ENCODE data around the gene ZBTB12. TPM values are rescaled to one million over a fixed set of nuclear protein-coding genes. Genes with fewer than 3 reads are reported as not detected.
"Not testable (repeated sequence)": the region's sequence is repeated elsewhere in the genome, so short reads cannot be mapped to it uniquely, and the experiment has no call there.

Gene ZBTB12
- total RNA-seq, 2 experiments from 2014 or later: 1.9 to 2.4 TPM

- H3K9me3 Mint-ChIP-seq (ENCODE audit: low read depth): no peaks in the 10 kb centered on the region
- ChIA-PET POLR2A (no interaction called here), CTCF (interaction anchor here (1.3 to 2.8 kb wide), 2 partner anchors 12 to 19 kb away, joined by 5 to 18 read pairs; no protein-coding TSS in a partner anchor)
- no peaks in the 10 kb centered on the region for H3K36me3 Mint-ChIP-seq (ENCODE audit: low read depth)
- intact Hi-C loops (cut with DNase I, micrococcal nuclease): loop anchor here in 1 of 2 experiments (10.0 kb wide), 1 partner anchor 125 kb away; no protein-coding TSS in a partner anchor
- ATAC-seq (no peak), DNase-seq (no peak)
- H3K27ac Mint-ChIP-seq: no peak overlapping the region
- H3K4me1 Mint-ChIP-seq: peaks cover 1% of the 10 kb centered on the region
- no peak overlapping the region for H3K4me3 Mint-ChIP-seq
- H3K27me3 Mint-ChIP-seq: peaks cover 7% of the 10 kb centered on the region
Measured at GRCh38 chr6:31940256-31940664, 38.4 kb upstream of the ZBTB12 start.

- POLR2A ChIA-PET: no interaction called here
- no peak for DNase-seq
- H3K4me3 Mint-ChIP-seq: no peak overlapping the region
- CTCF ChIA-PET: interaction anchor here (0.9 kb wide), 1 partner anchor 17 kb away, joined by 3 read pairs; no protein-coding TSS in a partner anchor
- no peaks in the 10 kb centered on the region for H3K9me3 Mint-ChIP-seq (ENCODE audit: low read depth)
- H3K27ac Mint-ChIP-seq: no peak overlapping the region
- H3K27me3 Mint-ChIP-seq: no peaks in the 10 kb centered on the region
- intact Hi-C loops (cut with DNase I, micrococcal nuclease): no loop called here
- H3K36me3 Mint-ChIP-seq (ENCODE audit: low read depth): no peaks in the 10 kb centered on the region
- no peaks in the 10 kb centered on the region for H3K4me1 Mint-ChIP-seq
- ATAC-seq: no peak
Measured at GRCh38 chr6:31935823-31936222, 33.9 kb upstream of the ZBTB12 start.

- ChIA-PET CTCF (no interaction called here), POLR2A (no interaction called here)
- Mint-ChIP-seq H3K4me3 (no peak overlapping the region), H3K36me3 (ENCODE audit: low read depth) (no peaks in the 10 kb centered on the region), H3K27me3 (no peaks in the 10 kb centered on the region), H3K27ac (no peak overlapping the region), H3K4me1 (no peaks in the 10 kb centered on the region), H3K9me3 (ENCODE audit: low read depth) (no peaks in the 10 kb centered on the region)
- intact Hi-C loops (cut with DNase I, micrococcal nuclease): no loop called here
- DNase-seq (no peak), ATAC-seq (no peak)
Measured at GRCh38 chr6:31935021-31935420, 33.1 kb upstream of the ZBTB12 start.

- DNase-seq (no peak), ATAC-seq (no peak)
- intact Hi-C loops (cut with DNase I, micrococcal nuclease): no loop called here
- Mint-ChIP-seq H3K4me3 (no peak overlapping the region), H3K9me3 (ENCODE audit: low read depth) (no peaks in the 10 kb centered on the region), H3K36me3 (ENCODE audit: low read depth) (no peaks in the 10 kb centered on the region), H3K27me3 (no peaks in the 10 kb centered on the region), H3K27ac (no peak overlapping the region), H3K4me1 (no peaks in the 10 kb centered on the region)
- ChIA-PET POLR2A (no interaction called here), CTCF (interaction anchor here (1.2 kb wide), 1 partner anchor 19 kb away, joined by 3 read pairs; no protein-coding TSS in a partner anchor)
Measured at GRCh38 chr6:31933537-31933936, 31.7 kb upstream of the ZBTB12 start.

GRCh38 chr6:31932137-31932536 lies 30.3 kb upstream of the ZBTB12 start:
- H3K27me3 Mint-ChIP-seq; H3K4me1 Mint-ChIP-seq; intact Hi-C loops (cut with DNase I, micrococcal nuclease); POLR2A ChIA-PET; ATAC-seq; CTCF ChIA-PET; H3K36me3 Mint-ChIP-seq (ENCODE audit: low read depth); H3K4me3 Mint-ChIP-seq; DNase-seq; H3K27ac Mint-ChIP-seq; H3K9me3 Mint-ChIP-seq (ENCODE audit: low read depth): not testable (repeated sequence)

GRCh38 chr6:31930962-31931361 lies 29.1 kb upstream of the ZBTB12 start:
- DNase-seq: no peak
- Mint-ChIP-seq H3K4me3 (no peak overlapping the region), H3K27me3 (no peaks in the 10 kb centered on the region), H3K4me1 (no peaks in the 10 kb centered on the region), H3K27ac (no peak overlapping the region), H3K36me3 (ENCODE audit: low read depth) (no peaks in the 10 kb centered on the region), H3K9me3 (ENCODE audit: low read depth) (no peaks in the 10 kb centered on the region)
- CTCF ChIA-PET: no interaction called here
- no peak for ATAC-seq
- POLR2A ChIA-PET: no interaction called here
- intact Hi-C loops (cut with DNase I, micrococcal nuclease): no loop called here

- no peak overlapping the region for H3K4me3 Mint-ChIP-seq
- CTCF ChIA-PET: interaction anchor here (0.6 kb wide), 1 partner anchor 93 kb away, joined by 3 read pairs; no protein-coding TSS in a partner anchor
- intact Hi-C loops (cut with DNase I, micrococcal nuclease): no loop called here
- no peaks in the 10 kb centered on the region for H3K36me3 Mint-ChIP-seq (ENCODE audit: low read depth)
- ATAC-seq (no peak), DNase-seq (no peak)
- H3K9me3 Mint-ChIP-seq (ENCODE audit: low read depth): no peaks in the 10 kb centered on the region
- no peak overlapping the region for H3K27ac Mint-ChIP-seq
- H3K4me1 Mint-ChIP-seq: no peaks in the 10 kb centered on the region
- H3K27me3 Mint-ChIP-seq: no peaks in the 10 kb centered on the region
- POLR2A ChIA-PET: no interaction called here
Measured at GRCh38 chr6:31928672-31928939, 26.7 kb upstream of the ZBTB12 start.

GRCh38 chr6:31927863-31928671 lies 26.2 kb upstream of the ZBTB12 start:
- Mint-ChIP-seq H3K36me3 (ENCODE audit: low read depth) (no peaks in the 10 kb centered on the region), H3K27me3 (no peaks in the 10 kb centered on the region), H3K4me3 (no peak overlapping the region), H3K9me3 (ENCODE audit: low read depth) (no peaks in the 10 kb centered on the region), H3K4me1 (no peaks in the 10 kb centered on the region), H3K27ac (no peak overlapping the region)
- ATAC-seq (no peak), DNase-seq (no peak)
- ChIA-PET POLR2A (no interaction called here), CTCF (interaction anchor here (0.6 kb wide), 1 partner anchor 93 kb away, joined by 3 read pairs; no protein-coding TSS in a partner anchor)
- intact Hi-C loops (cut with DNase I, micrococcal nuclease): no loop called here

- no peaks in the 10 kb centered on the region for H3K4me1 Mint-ChIP-seq
- CTCF ChIA-PET: no interaction called here
- H3K27me3 Mint-ChIP-seq: no peaks in the 10 kb centered on the region
- no peak for DNase-seq
- H3K36me3 Mint-ChIP-seq (ENCODE audit: low read depth): no peaks in the 10 kb centered on the region
- H3K9me3 Mint-ChIP-seq (ENCODE audit: low read depth): no peaks in the 10 kb centered on the region
- no peak within 1 kb of the TSS for H3K27ac Mint-ChIP-seq
- ATAC-seq: no peak
- intact Hi-C loops (cut with DNase I, micrococcal nuclease): no loop called here
- POLR2A ChIA-PET: no interaction called here
- no peak within 1 kb of the TSS for H3K4me3 Mint-ChIP-seq
Measured at GRCh38 chr6:31927242-31927862, 25.5 kb upstream of the ZBTB12 start, which contains the start of gene C2. TSS of gene C2 (plus strand) at chr6:31927717. CDS start at chr6:31927753, 36 bp downstream.

GRCh38 chr6:31922942-31923341 lies 21.1 kb upstream of the ZBTB12 start:
- intact Hi-C loops (cut with DNase I, micrococcal nuclease): no loop called here
- CTCF ChIA-PET: interaction anchor here (0.5 to 0.9 kb wide), 4 partner anchors 56 to 306 kb away, joined by 3 to 5 read pairs (median 3); no protein-coding TSS in a partner anchor
- POLR2A ChIA-PET: no interaction called here
- peak; percentile 70 for ATAC-seq
- Mint-ChIP-seq H3K9me3 (ENCODE audit: low read depth) (no peaks in the 10 kb centered on the region), H3K27ac (no peak overlapping the region), H3K27me3 (no peaks in the 10 kb centered on the region), H3K36me3 (ENCODE audit: low read depth) (no peaks in the 10 kb centered on the region), H3K4me3 (no peak overlapping the region), H3K4me1 (no peaks in the 10 kb centered on the region)
- DNase-seq: peak; percentile 60

GRCh38 chr6:31920811-31921210 lies 18.9 kb upstream of the ZBTB12 start:
- Mint-ChIP-seq H3K9me3 (ENCODE audit: low read depth) (no peaks in the 10 kb centered on the region), H3K36me3 (ENCODE audit: low read depth) (no peaks in the 10 kb centered on the region), H3K4me3 (no peak overlapping the region), H3K4me1 (no peaks in the 10 kb centered on the region), H3K27me3 (peaks cover 2% of the 10 kb centered on the region), H3K27ac (no peak overlapping the region)
- POLR2A ChIA-PET: no interaction called here
- no peak for DNase-seq
- CTCF ChIA-PET: interaction anchor here (1.2 kb wide), 1 partner anchor 25 kb away, joined by 4 read pairs; the partner anchor contains the start of gene CFB
- no peak for ATAC-seq
- intact Hi-C loops (cut with DNase I, micrococcal nuclease): no loop called here

Measured in activated CD4-positive, alpha-beta T cell treated with anti-CD3 and anti-CD28 coated beads for 36 hours (primary cell).